GM18519 (cell line): Measurements from ENCODE around the gene PODXL.

Experiments
- ATAC-seq: cut with Tn5 transposase; IDR thresholded peaks from one replicate; pipeline ENCODE4 v1.9.1; 2021; ENCODE audit warnings: mild to moderate bottlenecking, moderate library complexity; ENCODE audit not compliant: unreplicated experiment, low FRiP score

The PODXL gene

GRCh38 chr7:131556053-131556908 lies at the start of gene PODXL:
PODXL (minus strand) TSS chr7:131556628; CDS start chr7:131556359, 269 bp downstream.
- ATAC-seq = peak; percentile 61

GRCh38 chr7:131605280-131605878 lies 49.0 kb upstream of the PODXL start:
- no peak for ATAC-seq

- ATAC-seq = no peak
Observed at GRCh38 chr7:131604841-131605279, 48.4 kb upstream of the PODXL start.

DNA sequence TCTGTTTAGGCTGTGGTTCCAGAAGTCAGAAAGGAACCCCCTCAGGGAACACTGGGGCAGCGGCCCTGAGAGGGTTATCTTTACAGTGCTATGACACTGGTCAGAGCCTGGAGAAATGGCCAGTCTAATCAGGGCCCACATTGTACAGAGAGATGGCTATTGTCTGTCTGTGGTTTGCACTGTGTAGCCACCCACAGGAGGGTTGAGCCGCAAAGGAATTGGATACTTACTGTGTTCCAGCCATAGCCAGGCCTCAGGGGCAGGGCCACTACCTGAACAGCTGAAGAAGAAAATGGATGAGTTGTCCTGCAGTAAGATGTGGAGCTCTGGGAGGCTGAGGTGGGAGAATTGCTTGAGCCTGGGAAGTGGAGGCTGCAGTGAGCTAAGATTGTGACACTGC lies 47.5 kb upstream of the PODXL start:
- ATAC-seq = no peak

DNA sequence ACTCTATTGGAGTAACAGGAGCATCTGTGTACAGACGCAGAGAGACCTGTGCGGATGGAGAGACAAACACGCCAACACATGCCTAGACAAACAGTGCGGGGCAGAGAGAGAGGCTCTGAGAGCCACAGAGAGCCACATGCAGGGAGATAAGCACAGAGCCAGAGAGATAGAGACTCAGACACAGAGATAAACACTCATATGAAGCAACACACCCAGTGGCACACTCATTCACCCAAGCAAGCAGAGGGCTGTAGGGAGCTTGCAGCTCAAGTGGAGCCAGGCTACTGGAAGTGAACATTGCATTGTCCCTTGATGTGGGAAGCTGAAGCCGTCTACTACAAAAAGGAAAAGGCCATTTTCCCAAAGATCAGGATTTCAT lies 46.6 kb upstream of the PODXL start:
- no peak for ATAC-seq

- ATAC-seq = no peak
Observed at GRCh38 chr7:131602304-131602993, 46.0 kb upstream of the PODXL start.

- no peak for ATAC-seq
Observed at GRCh38 chr7:131600085-131600881, 43.9 kb upstream of the PODXL start.

- no peak for ATAC-seq
Observed at GRCh38 chr7:131596785-131597184, 40.4 kb upstream of the PODXL start.

- no peak for ATAC-seq
Observed at GRCh38 chr7:131595699-131596098, 39.3 kb upstream of the PODXL start.

DNA sequence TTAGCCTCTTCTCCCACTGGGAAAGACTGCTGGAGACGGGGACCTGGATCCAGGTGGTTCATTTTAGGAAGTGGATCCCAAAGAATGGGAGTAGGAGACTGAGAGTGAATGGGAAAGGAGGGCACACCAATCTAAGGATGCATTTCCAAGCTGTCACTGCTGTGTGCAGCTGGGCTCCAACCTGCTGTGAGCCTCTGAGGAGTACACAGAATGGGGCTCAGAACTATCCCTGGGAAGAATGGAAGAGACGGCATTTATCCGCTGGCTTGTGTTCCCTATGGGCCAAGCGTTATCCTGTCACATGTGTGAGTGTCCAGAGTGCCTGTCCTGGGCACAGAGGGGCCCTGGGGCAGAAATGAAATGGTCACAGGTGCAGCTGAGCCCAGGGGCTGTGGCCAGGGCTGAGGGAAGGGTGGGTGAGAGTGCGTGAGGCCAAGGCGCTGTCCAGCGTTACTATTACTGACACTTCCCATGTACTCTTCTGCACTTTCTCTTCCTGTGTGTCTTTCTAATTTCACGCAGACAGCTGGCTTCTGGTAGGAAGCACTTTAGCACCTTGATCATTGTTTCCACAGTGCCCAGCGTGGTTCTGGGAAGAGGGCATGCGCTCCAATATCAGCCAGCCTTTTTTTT lies 35.4 kb upstream of the PODXL start:
- no peak for ATAC-seq

DNA sequence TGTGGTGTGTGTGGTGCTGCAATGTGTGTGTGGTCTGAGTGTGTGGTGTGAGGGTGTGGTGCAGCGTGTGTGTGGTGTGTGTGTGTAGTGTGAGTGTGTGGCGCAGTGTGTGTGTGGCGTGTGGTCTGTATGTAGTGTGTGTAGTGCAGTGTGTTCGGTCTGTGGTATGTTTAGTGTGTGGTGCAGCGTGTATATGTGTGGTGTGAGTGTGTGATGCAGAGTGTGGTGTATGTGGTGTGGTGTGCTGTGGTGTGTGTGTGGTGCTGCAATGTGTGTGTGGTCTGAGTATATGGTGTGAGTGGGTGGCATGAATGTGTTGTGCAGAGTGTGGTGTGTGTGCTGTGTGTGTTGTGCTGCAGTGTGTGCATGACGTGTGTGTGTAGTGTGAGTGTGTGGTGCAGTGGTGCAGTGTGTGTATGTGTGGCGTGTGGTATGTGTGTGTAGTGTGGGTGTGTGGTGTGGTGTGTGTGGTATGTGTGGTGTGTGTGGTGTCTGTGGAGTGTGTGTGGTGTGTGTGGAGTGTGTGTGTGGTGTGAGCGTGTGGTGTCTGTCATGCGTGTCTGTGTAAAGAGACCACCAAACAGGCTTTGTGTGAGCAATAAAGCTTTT lies 31.0 kb upstream of the PODXL start:
- ATAC-seq = no peak

DNA sequence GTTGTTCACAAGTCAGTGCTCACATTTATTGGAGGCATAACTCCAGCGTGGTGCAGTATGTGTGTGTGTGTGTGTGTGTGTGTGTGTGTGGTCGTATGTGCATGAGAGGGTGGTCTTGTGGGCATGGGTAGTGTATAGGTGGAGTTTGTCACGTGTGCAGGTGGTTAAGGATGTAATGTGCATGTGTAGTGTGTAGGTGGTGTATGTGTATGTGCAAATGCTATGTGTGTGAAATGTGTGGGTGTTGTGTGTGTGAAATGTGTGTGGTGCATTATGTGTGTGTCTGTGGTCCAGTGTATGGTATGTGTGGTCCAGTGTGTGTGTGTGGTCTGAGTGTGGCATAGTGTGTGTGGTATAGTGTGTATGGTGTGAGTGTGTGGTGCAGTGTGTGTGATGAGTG lies 30.3 kb upstream of the PODXL start:
- ATAC-seq = no peak

DNA sequence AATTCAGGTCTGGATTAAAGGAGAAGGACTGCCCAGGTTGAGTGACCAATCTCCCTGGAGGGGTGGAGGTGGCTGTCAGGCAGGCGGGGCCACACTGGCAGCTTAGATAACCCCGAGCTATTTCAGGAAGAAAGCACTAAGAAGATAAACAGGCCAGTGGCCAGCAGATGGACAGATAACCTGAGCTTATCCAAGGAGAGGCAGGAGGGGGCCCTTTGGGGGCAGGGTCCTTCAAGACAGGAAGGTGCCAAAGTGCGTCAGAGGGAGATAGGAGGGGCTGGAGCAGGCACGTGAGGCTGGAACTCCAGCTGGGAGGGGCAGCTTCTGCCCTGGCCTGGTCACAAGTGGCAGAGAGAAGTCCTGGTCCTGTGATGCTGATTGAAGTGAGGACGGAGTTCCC lies 29.8 kb upstream of the PODXL start:
- no peak for ATAC-seq

DNA sequence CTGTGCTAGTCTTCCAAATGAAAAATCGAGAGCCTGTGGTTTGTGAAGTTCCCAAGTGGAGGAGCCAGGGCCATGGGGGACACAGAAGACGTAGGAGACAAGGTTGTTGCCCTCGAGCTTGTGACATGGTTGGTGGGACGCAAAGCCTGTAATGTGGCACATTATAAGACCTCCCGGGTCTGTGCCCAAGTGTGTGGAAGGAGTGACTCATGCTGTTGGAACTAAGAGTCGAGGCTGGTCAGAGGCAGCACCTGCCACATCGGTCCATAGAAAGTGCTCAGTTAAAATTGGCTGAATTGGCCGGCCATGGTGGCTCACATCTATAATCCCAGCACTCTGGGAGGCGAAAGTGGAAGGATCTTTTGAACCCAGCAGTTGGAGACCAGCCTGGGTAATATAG lies 27.0 kb upstream of the PODXL start:
- no peak for ATAC-seq

DNA sequence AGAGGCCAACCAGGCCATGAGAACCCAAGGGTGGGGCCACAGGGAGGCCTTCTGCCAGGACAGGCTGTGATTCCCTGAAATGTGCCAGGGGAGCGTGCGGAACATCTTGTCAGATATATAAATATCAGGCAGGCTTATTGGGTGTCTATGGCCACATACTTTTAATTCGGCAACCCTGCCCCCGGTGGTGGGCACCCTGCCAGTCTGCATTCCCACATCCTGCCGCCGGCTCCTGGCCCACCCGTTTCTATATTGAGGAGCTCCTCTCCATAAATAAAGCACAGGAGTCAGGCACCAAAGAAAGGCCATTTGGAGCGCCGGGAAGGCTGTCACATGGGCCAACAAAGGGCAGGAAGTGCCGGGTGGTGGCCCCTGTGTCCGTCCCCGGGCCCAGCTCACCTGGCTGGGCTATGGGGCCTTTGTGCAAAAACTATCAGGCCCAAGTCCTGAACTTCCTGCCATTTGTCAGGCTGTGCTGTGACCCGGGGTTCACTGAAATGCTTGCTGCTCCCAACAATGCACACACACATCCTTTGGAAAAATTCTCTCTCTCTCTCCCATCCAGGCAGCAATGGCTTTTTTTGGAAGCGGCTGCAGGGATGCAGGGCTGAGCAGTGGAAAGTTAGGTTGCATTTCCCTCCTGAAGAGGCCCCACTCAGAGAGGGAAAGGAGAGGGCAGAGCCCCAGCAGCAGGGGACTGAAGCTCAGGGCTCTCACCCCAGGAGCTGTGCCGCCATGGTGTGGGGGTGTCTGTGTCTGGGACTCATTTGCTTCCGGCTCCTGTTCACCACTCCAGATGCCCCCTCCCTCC lies 25.0 kb upstream of the PODXL start:
- no peak for ATAC-seq

- ATAC-seq = no peak
Observed at GRCh38 chr7:131578602-131579001, 22.2 kb upstream of the PODXL start.

DNA sequence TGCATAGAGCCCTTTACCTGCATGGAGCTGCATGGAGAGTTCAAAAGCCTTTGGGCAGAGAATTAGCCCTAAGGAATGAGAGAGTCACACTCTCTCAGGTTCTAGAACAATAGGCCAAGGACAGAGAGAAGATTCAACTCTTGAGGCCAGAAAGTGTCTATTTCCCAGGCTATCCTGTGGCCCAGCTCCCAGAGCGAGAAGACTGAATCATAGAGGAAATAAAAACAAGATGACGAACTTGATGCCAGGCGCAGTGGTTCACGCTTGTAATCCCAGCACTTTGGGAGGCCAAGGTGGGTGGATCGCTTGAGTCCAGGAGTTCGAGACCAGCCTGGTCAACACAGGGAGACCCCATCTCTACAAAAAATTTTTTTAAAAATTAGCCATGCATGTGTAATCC lies 18.3 kb upstream of the PODXL start:
- no peak for ATAC-seq

DNA sequence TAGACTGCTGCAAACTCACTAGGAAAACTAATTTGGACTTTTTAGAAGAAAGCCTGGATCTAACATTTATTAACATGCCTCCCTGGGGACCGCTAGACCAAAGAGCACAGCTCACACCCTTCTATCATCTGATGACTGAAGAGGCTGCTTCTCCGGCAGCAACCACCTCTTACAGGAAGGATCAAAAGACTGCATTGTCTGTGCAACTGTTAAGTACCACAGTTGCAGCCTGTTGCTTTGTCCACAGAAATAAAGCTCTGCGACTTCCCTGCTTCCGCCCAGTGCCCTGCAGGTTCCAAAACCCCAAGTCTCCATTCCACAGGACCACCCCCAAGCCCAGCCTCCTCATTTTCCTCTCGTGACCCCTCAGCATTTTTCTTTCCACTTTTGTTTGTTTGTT lies 14.0 kb upstream of the PODXL start:
- no peak for ATAC-seq

DNA sequence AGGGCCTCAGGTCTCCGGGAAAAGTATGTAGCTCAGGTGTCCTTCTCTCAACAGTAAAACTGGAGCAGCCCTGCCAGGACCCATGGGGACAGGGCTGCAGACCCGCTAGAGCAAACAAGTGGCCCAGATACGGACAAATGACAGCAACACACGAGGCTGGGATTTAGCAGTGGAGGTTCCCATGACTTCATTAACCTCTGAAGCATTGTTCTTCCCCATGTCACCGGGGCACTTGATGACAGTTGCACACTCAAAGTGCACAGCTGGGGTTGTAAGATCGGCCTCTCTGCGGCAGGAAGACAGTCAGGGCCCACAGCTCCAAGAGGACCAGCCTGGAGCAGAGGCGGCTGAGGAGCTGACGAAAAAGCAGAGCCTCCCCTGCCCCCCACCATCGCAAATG lies 12.5 kb upstream of the PODXL start:
- ATAC-seq = no peak
